ENCODE measurements around the gene C1QTNF9. TPM values are rescaled to one million over a fixed set of nuclear protein-coding genes. Genes with fewer than 3 reads are reported as not detected.
"Not testable (repeated sequence)": the region's sequence is repeated elsewhere in the genome, so short reads cannot be mapped to it uniquely, and the experiment has no call there.

The C1QTNF9 gene
- total RNA-seq (1 to 10 TPM in 1 of 4 donors, under 1 TPM in 3; 0.12 to 1.1 (median 0.49) TPM), polyA plus RNA-seq (1.8 TPM)
- long read RNA-seq, donor 1, partial matches to known transcripts: 1 of 2 reads
- long read RNA-seq, donor 1, other reads (novel, unspliced or antisense): 1 of 2 reads
- long read RNA-seq, donor 2: 0 reads
- long read RNA-seq, donor 3: 0 reads
- long read RNA-seq, donor 4: 0 reads

- H3K27ac ChIP-seq (ENCODE audit: low read length); intact Hi-C loops (cut with DNase I); H3K4me1 ChIP-seq (ENCODE audit: control insufficient read depth, insufficient read depth, low read length); H3K27me3 ChIP-seq (ENCODE audit: control insufficient read depth, insufficient read depth); H3K9me3 ChIP-seq (ENCODE audit: control insufficient read depth, low read length); DNase-seq; H3K4me3 ChIP-seq (ENCODE audit: low read length): not testable (repeated sequence)
- WGBS: 50% methylated on average over 2 of the region's 2 CpGs
- peak in 1 of 2 donors; percentile 27 for ATAC-seq
Observed at GRCh38 chr13:24309300-24309699, at the start of gene C1QTNF9. Gene C1QTNF9, plus strand, starts transcription at chr13:24309580. Its CDS starts 6,424 bp downstream, at chr13:24316004.

DNA sequence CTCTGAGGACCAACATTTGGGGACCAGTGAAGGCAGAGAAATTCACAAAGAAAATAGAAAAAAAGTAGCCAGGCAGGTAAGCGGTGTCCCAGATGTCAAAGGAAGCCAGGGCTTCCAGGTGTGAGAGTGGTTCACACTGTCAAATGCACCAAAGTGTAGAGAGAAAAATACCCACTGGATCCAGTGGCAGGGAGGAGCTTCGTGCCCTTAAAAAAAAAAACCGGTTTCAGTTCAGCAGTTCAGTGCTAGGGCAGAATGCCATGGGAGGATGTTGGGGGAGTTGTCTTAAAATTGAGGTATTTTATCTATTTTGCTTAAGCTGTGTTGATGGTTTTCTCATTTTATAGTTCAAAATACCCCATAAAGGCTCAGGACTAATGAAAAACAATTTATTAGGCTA, 47.8 kb upstream of the C1QTNF9 start:
- WGBS: 65% methylated on average over 3 of the region's 3 CpGs
- DNase-seq (no peak), ATAC-seq (no peak)
- H3K4me1 ChIP-seq (ENCODE audit: control insufficient read depth, insufficient read depth, low read length): no peaks in the 10 kb centered on the region
- H3K27ac ChIP-seq (ENCODE audit: low read length): no peak overlapping the region
- intact Hi-C loops (cut with DNase I): no loop called here
- H3K9me3 ChIP-seq (ENCODE audit: control insufficient read depth, low read length): no peaks in the 10 kb centered on the region
- no peaks in the 10 kb centered on the region for H3K27me3 ChIP-seq (ENCODE audit: control insufficient read depth, insufficient read depth)
- H3K4me3 ChIP-seq (ENCODE audit: low read length): no peak overlapping the region

- Histone ChIP-seq H3K4me1 (ENCODE audit: control insufficient read depth, insufficient read depth, low read length) (peaks cover 3% of the 10 kb centered on the region), H3K4me3 (ENCODE audit: low read length) (no peak overlapping the region), H3K9me3 (ENCODE audit: control insufficient read depth, low read length) (no peaks in the 10 kb centered on the region), H3K27ac (ENCODE audit: low read length) (no peak overlapping the region), H3K27me3 (ENCODE audit: control insufficient read depth, insufficient read depth) (no peaks in the 10 kb centered on the region)
- peak; percentile 39 to 48 for ATAC-seq
- DNase-seq: no peak
- WGBS: 28% methylated on average over 4 of the region's 4 CpGs
- intact Hi-C loops (cut with DNase I): no loop called here
Observed at GRCh38 chr13:24263632-24264031, 45.7 kb upstream of the C1QTNF9 start.

GRCh38 chr13:24264976-24265375, 44.4 kb upstream of the C1QTNF9 start:
- intact Hi-C loops (cut with DNase I): no loop called here
- H3K4me3 ChIP-seq (ENCODE audit: low read length): no peak overlapping the region
- 88% methylated on average over 8 of the region's 8 CpGs for WGBS
- peaks cover 3% of the 10 kb centered on the region for H3K4me1 ChIP-seq (ENCODE audit: control insufficient read depth, insufficient read depth, low read length)
- ATAC-seq: peak in 1 of 2 donors; percentile 42
- no peaks in the 10 kb centered on the region for H3K9me3 ChIP-seq (ENCODE audit: control insufficient read depth, low read length)
- DNase-seq: peak in 1 of 3 donors; percentile 57
- H3K27me3 ChIP-seq (ENCODE audit: control insufficient read depth, insufficient read depth): no peaks in the 10 kb centered on the region
- no peak overlapping the region for H3K27ac ChIP-seq (ENCODE audit: low read length)

DNA sequence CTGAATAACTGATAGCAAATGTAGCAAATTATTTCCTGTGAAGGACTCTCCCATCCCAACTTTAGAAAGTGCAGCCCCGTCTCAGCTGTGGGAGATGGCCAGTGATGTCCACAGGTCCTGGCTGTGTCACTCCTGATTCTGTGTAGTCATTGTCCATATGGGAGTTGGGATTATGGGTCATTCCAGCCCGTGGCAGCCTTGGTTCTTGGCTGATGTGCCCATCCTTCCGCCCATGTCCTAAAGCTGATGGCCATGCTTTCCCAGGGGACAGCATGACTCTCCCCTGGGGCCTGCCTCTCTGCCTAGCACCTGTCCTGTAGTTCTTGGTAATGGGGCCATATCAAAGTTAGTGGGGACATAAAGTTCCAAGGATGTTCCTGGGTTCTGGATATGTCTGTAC, 43.9 kb upstream of the C1QTNF9 start:
- Histone ChIP-seq H3K27ac (ENCODE audit: low read length) (no peak overlapping the region), H3K4me3 (ENCODE audit: low read length) (no peak overlapping the region), H3K9me3 (ENCODE audit: control insufficient read depth, low read length) (no peaks in the 10 kb centered on the region), H3K4me1 (ENCODE audit: control insufficient read depth, insufficient read depth, low read length) (peaks cover 3% of the 10 kb centered on the region), H3K27me3 (ENCODE audit: control insufficient read depth, insufficient read depth) (no peaks in the 10 kb centered on the region)
- intact Hi-C loops (cut with DNase I): no loop called here
- DNase-seq: no peak
- no peak for ATAC-seq
- WGBS: 97% methylated on average over 3 of the region's 3 CpGs

DNA sequence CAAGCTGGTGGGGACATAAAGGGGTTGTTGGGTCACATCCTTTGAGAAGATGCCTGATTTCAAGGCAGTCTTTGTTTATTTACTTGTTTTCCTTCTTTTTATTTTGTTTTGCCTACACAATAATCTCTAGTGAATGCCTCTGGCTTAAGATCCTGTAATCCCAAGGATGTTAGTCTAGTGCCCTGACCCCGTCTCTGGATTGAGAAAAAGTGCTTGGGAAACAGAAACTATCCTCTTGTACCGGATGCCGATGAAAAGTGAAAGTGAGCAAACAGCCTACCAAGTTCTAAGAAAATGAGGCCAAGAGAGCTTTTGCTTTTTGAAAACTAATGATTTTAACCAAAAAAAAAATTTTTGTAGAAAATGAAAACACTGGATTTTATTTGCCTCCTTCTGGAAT, 42.1 kb upstream of the C1QTNF9 start:
- intact Hi-C loops (cut with DNase I): no loop called here
- whole genome bisulfite sequencing: 18% methylated on average over 3 of the region's 3 CpGs
- H3K27me3 ChIP-seq (ENCODE audit: control insufficient read depth, insufficient read depth): no peaks in the 10 kb centered on the region

DNA sequence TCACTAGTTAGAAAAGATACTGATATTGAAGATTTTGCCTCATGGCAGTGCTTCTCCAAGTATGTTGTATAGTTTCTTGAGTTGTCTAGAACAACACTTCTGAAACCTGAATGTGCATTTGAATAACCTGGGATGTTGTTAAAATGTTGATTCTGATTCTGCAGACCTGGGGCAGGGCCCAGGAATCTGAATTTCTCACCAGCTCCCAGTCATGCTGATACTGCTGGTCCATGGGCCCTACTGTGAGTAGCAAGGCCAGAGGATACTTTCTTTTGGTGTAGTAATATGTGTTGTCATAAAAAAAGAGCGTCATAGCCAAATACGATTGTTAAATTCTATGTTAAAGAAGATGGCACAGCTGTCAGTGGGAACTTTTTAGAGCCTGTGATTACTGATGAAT, 41.6 kb upstream of the C1QTNF9 start:
- Histone ChIP-seq H3K27ac (ENCODE audit: low read length) (no peak overlapping the region), H3K9me3 (ENCODE audit: control insufficient read depth, low read length) (no peaks in the 10 kb centered on the region), H3K27me3 (ENCODE audit: control insufficient read depth, insufficient read depth) (no peaks in the 10 kb centered on the region), H3K4me3 (ENCODE audit: low read length) (peak overlapping the region; percentile 6), H3K4me1 (ENCODE audit: control insufficient read depth, insufficient read depth, low read length) (peaks cover 4% of the 10 kb centered on the region)
- ATAC-seq (no peak), DNase-seq (no peak)
- 90% methylated on average over 2 of the region's 2 CpGs for WGBS
- intact Hi-C loops (cut with DNase I): no loop called here

More for the DNA sequence above, 42.1 kb upstream of the C1QTNF9 start:
- H3K4me1 ChIP-seq (ENCODE audit: control insufficient read depth, insufficient read depth, low read length): peaks cover 4% of the 10 kb centered on the region
- H3K9me3 ChIP-seq (ENCODE audit: control insufficient read depth, low read length): no peaks in the 10 kb centered on the region
- no peak for ATAC-seq
- peak overlapping the region; percentile 50 for H3K27ac ChIP-seq (ENCODE audit: low read length)
- peak overlapping the region; percentile 6 for H3K4me3 ChIP-seq (ENCODE audit: low read length)
- no peak for DNase-seq

DNA sequence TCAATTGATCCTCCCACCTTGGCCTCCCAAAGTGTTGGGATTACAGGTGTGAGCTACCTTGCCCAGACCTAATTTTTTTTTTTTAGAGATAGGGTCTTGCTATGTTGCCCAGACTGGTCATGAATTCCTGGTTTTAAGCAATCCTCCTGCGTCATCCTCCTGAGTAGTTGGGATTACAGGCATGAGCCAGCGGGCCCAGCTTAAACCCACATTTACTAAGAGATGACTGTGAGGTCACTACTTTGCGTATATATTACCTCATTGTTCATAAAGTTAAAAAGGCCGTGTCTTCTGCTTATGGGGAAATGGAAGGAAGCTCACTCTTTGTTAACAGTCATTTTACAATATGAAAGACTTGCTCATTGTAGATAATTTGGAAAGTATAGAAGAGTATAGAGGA, 39.6 kb upstream of the C1QTNF9 start:
- H3K27me3 ChIP-seq (ENCODE audit: control insufficient read depth, insufficient read depth): no peaks in the 10 kb centered on the region
- H3K4me1 ChIP-seq (ENCODE audit: control insufficient read depth, insufficient read depth, low read length): peaks cover 7% of the 10 kb centered on the region
- intact Hi-C loops (cut with DNase I): no loop called here
- DNase-seq (no peak), ATAC-seq (no peak)
- WGBS: 91% methylated on average over 4 of the region's 4 CpGs
- no peaks in the 10 kb centered on the region for H3K9me3 ChIP-seq (ENCODE audit: control insufficient read depth, low read length)
- no peak overlapping the region for H3K27ac ChIP-seq (ENCODE audit: low read length)
- no peak overlapping the region for H3K4me3 ChIP-seq (ENCODE audit: low read length)

DNA sequence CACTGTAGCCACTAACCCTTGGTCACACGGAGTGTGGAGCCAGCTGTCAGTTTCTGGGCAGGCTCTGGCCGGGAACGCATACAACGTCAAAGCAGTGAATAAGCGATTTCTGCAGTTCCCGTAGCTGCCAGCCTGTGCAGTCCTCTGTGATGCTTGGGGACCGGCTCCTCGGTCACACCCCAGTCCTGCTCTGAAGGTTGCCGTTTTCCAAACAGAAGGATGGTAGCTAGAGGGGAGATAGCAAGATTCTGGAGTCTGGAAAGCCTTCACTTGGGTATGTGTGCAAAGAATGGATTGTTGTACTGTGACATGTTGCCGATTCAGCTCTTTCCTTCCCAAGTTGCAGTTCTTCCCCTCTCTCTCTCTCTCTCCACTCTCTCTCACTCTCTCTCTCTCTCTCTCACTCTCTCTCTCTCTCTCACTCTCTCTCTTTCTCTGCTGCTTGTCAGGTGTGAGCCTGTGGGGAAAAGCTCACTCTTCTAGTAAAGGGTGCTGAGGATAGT, 38.7 kb upstream of the C1QTNF9 start:
- WGBS: 1% methylated on average over 10 of the region's 10 CpGs
- H3K27ac ChIP-seq (ENCODE audit: low read length): peak overlapping the region; percentile 83
- no peaks in the 10 kb centered on the region for H3K9me3 ChIP-seq (ENCODE audit: control insufficient read depth, low read length)
- H3K4me3 ChIP-seq (ENCODE audit: low read length): peak overlapping the region; percentile 66
- peak; percentile 77 to 82 for ATAC-seq
- intact Hi-C loops (cut with DNase I): no loop called here
- H3K27me3 ChIP-seq (ENCODE audit: control insufficient read depth, insufficient read depth): no peaks in the 10 kb centered on the region
- peak; percentile 80 to 88 (median 84) for DNase-seq
- peaks cover 7% of the 10 kb centered on the region for H3K4me1 ChIP-seq (ENCODE audit: control insufficient read depth, insufficient read depth, low read length)

DNA sequence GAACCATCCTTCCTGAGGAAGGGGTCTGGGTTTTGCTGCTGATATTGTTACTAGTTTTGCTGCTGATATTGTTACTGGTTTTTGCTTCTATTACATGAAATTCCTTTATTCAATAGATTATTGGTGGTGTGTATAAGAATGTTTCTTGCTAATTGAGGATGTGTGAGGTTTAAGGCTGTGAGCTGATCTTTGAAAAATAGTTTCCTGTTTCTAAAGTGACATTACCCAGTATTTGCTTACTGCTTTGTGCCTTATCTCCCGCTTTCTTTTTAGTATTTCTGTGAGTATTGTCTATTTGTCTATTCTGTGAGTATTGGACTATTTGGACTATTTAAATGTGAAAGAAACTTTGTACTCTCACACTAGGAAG, 38.2 kb upstream of the C1QTNF9 start:
- H3K9me3 ChIP-seq (ENCODE audit: control insufficient read depth, low read length): no peaks in the 10 kb centered on the region
- peaks cover 7% of the 10 kb centered on the region for H3K4me1 ChIP-seq (ENCODE audit: control insufficient read depth, insufficient read depth, low read length)
- no peak for DNase-seq
- peak overlapping the region; percentile 66 for H3K4me3 ChIP-seq (ENCODE audit: low read length)
- no peak for ATAC-seq
- WGBS: 38% methylated on average over 1 of the region's 1 CpG
- peak overlapping the region; percentile 83 for H3K27ac ChIP-seq (ENCODE audit: low read length)
- H3K27me3 ChIP-seq (ENCODE audit: control insufficient read depth, insufficient read depth): no peaks in the 10 kb centered on the region
- intact Hi-C loops (cut with DNase I): no loop called here

- Histone ChIP-seq H3K27ac (ENCODE audit: low read length) (peak overlapping the region; percentile 89), H3K4me1 (ENCODE audit: control insufficient read depth, insufficient read depth, low read length) (peaks cover 7% of the 10 kb centered on the region), H3K9me3 (ENCODE audit: control insufficient read depth, low read length) (no peaks in the 10 kb centered on the region), H3K4me3 (ENCODE audit: low read length) (peak overlapping the region; percentile 66), H3K27me3 (ENCODE audit: control insufficient read depth, insufficient read depth) (no peaks in the 10 kb centered on the region)
- ATAC-seq: peak; percentile 82
- intact Hi-C loops (cut with DNase I): no loop called here
- 6% methylated on average over 25 of the region's 25 CpGs for WGBS
- DNase-seq: peak; percentile 74 to 90 (median 88)
Observed at GRCh38 chr13:24271601-24272451, 37.6 kb upstream of the C1QTNF9 start.

Data from right cardiac atrium (tissue), 5 donors.